DMS79 (cell line): ENCODE measurements around the gene METTL6.
"Not testable (repeated sequence)": the region's sequence is repeated elsewhere in the genome, so short reads cannot be mapped to it uniquely, and the experiment has no call there.

Experiments used
- DNase-seq: peaks from one replicate; lab custom pipeline; 2025; lab: John Stamatoyannopoulos, UW

Gene METTL6

DNA sequence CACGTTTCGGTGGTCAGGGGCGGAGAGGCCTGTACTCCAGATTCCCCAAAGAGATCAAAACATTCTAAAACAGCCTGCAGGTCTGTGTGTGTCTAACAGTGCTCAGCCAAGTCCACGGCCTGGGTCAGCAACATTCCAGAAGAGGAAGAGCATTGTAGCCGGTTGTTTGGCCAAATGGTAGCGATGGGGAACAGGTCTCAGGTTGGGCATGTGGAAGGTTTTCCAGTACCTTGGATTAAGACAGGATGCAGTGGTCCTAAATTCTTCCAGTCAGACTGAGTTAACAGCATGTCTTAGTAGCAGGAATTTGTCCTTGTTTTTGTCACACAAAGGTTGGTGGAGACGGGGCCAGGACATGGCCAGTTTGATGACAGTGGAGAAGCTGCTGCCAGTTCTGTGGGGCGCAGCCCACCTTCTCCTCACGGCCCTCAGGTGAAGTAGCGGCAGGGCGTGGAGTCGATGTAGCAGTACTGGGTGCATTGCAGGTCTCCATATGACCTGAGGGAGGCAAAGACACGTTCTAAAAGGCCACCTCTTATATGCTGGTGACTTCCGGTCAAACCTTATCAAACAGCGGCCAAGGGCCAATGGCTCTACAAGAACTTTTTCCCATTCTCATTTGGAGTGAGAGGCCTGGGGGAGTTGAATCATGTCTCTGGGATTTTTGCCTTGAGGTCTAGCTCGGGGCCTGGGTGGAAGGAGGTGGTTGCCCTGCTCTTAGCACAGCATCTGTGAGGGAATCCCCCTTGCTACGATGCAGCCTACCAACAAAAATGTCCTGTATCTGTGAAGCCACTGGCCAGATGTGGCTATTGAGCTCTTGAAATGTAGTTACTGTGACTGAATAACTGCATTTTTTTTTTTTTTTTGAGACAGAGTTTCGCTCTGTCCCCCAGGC, 24.1 kb upstream of the METTL6 start:
- no peak for DNase-seq

DNA sequence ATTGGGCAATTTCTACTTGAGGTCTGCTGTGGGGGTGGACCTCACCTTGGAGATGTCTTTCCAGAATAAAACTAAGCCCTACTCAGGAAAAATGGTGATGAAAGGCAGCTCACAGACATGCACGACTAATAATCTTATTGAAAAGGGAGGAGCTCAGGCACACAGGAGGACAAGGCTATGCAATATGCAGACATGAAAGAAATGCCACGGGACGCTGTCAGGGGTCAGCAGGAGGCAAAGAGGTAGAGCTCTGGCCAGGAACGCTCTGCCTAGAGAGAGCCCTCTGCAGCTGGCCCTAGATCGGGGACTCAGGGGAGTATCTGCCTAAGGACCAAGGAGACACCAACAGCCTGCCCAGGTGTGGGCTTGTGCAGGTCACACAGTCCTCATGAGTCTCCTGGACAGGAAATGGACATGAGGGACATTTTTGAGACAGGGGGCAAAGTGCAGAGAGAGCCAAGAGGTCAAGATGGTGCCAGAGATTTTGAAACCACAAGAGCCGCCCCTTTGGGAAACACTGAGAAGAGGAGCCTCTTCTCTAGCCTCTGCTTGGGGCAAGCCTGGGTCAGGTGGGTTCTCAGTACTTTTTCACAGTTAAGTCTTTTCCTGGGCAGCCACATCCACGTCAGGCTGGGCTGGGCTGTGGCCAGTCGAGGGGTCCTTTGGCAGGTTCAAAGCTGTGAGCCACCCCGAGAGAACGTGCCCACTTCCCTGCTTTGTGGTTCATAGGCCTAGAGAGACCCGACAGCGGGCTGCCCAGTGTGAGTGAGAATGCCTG, 23.3 kb upstream of the METTL6 start:
- no peak for DNase-seq

DNA sequence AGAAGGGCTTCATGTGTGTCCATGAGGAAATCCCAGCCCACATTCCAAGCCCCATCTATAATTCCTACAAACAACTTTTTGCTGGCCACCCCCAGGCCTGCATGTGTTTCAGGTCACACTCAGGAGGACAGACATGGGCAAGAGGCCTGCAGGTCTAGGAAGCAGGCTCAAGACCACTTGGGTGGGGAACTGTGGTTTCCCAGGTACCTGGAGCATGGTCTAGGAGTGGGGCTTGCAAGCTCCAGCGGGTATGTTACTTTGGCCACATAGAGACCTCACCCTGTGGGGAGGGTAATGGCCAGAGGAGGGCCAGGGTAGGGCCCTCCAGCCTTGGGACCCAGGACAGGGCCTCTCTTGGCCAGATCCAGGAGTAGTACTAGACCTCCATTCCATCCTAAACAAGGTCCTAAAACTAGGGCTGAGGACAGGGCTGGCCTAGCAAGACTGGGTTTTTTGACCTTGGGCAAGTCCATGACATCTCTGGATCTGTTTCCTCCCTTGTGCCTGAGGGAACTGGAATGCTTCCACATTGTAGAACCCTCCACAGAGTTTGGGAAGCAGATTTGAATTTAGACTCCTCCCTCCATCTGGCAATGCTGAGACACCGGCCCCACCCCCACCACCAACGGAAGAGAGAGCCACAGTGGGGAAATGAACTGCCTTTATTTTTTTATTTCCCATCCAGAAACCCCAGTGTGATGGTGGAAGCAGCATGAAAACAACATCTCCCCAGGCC, 22.3 kb upstream of the METTL6 start:
- no peak for DNase-seq

DNA sequence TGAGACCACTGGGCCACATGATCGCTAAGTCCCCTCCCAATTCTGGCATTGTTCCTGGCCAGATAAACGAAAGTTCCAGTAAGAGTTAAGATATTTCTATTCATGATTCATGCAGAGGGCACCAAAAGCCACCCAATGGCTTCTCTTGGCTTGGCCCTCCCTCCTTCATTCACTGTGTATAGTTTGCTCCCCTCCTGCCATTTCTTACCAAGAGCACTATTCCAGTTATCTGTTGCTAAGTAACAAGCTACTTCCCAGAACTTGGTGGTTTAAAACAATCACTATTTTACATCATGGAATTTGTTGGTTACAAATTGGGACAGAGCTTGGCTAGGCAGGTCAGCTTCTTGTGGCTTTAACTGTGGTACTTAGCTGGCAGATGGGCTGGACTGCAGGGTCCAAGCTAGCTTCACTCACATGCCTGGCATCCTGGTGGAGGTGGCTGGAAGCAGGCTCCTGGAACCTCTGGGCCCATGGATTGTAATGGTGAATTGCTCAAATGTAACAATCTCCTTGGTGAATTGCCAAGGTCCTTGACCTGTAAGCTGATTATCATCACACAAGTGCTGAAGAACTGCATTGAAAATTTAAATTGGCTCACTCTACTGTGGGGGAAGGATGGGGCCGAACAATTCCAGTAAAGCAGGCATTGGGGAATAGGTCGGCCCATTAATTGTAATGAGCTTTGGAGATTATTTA, 16.6 kb upstream of the METTL6 start:
- DNase-seq = no peak

- no peak for DNase-seq
These were observed 13.5 kb upstream of the METTL6 start for GRCh38 chr3:15440891-15441290.

- DNase-seq = no peak
These were observed 12.1 kb upstream of the METTL6 start for GRCh38 chr3:15439476-15439875.

- no peak for DNase-seq
These were observed 11.6 kb upstream of the METTL6 start for GRCh38 chr3:15438983-15439382.

DNA sequence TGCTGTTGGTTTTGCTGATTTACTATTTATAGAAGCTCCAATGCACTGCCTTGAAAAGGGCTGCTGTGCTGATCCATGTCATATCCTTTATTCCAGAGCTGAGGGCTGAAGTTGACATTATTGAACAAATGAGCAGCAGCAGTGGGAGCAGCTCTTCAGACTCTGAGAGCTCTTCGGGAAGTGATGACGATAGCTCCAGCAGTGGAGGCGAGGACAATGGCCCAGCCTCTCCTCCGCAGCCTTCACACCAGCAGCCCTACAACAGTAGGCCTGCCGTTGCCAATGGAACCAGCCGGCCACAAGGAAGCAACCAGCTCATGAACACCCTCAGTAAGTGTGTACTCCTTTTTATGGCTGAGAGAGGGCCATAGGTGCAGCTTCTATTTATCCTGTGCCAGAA, 8.9 kb upstream of the METTL6 start:
- DNase-seq = no peak

DNA sequence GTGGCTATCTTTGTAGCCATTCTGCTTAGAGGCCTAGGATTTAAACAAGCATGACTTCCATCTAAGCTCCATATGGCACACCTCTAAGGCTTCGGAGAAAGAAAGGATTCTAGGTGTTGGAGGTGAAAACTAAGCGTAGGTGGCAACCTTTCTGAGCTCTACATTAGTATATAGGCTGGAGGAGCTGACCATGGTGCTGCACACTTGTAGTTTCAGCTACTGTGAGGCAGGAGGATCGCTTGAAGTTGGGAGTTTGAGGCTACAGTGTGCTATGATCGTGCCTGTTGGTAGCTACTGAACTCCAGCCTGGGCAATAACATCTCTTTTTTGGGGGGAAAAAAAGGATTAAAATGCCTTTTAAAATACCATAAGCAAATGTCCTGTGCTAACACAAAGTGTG, 7.4 kb upstream of the METTL6 start:
- no peak for DNase-seq

DNA sequence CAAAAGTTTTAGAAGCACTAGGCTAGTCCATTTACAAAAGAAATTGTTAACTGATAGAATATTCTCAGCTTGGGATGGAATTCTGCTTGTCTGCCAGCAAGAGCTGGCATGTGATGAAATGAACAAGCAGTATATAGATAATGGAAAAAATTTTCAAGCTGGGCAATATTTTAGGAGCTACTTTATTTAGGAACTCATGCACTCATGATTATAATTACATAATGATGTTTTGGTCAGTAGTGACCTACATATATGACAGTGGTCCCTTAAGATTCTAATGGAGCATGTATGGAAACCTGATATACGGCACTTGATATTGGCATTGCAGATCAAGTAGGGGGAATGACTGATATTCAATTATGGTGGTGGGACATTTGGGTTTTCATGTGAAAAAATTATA, 6.2 kb upstream of the METTL6 start:
- DNase-seq = no peak

DNA sequence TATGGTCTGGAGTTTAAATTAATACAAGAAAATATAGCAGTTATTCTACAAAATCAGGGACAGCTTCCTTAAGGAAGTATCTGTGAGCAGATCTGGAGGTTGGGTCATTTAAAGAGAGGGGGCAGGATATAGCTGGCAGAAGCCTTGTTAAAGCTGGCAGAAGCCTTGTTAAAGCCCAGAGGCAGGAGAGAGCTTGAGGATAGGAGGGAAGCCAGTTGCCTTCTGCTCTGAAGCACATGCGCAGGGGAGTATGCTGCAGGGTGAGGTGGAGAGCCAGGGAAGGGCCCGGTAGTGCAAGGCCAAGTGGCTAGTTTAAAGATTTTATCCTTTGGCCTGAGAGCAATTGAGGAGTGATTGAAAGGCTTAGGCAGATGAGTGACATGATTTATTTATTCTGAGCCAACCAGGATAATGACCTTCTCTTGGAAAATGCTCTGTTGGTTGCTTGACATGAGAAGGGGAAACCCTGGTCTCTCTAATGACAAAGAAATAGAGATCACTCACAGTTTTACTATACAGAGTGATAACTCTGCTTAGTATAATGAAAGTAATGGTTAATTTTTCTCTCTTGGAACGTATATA, 4.0 kb upstream of the METTL6 start:
- DNase-seq = no peak

GRCh38 chr3:15430624-15431023, 3.3 kb upstream of the METTL6 start:
- DNase-seq = no peak

DNA sequence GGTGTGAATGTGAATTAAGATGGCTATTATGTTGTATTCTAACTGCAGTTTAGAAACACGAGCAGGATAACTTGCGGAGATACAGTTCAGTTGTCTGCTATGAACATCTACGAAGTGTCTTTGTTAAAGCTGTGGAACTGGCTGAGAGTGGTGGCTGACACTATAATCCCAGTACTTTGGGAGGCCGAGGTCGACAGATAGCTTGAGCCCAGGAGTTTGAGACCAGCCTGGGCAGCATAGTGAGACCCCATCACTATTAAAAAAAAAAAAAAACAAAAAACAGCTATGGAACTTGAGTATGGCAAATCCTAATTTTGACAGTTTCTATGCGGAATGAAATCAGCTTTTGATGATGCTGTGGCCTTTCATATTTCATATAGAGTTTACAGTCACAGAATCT, 1.7 kb upstream of the METTL6 start:
- no peak for DNase-seq

GRCh38 chr3:15428539-15428938, 1.2 kb upstream of the METTL6 start:
- no peak for DNase-seq

DNA sequence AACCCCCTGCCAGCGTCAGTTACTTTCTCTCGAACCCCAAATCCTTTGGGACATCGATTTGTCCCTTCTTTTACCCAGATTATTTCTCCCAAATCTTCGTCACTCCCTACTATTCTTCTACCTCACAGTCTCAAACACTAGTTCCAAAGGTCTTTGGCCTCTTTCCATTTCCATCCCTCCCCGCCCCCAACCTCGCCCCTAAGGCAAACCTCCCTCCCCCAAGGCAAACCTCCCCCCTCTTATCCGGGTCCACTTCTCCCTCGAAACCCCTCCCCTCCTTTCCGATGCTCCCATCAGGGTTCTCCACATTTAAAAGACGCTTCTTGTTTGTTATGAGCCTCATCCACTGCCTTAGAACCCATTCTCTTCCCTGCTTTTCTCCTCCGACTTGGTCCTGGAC, 637 bp upstream of the METTL6 start:
- no peak for DNase-seq

GRCh38 chr3:15426579-15427118, 695 bp downstream of the METTL6 start:
- no peak for DNase-seq

- DNase-seq = no peak
These were observed 6.5 kb downstream of the METTL6 start for GRCh38 chr3:15420871-15421270.

- DNase-seq = not testable (repeated sequence)
These were observed 16.4 kb downstream of the METTL6 start for GRCh38 chr3:15410966-15411365.

DNA sequence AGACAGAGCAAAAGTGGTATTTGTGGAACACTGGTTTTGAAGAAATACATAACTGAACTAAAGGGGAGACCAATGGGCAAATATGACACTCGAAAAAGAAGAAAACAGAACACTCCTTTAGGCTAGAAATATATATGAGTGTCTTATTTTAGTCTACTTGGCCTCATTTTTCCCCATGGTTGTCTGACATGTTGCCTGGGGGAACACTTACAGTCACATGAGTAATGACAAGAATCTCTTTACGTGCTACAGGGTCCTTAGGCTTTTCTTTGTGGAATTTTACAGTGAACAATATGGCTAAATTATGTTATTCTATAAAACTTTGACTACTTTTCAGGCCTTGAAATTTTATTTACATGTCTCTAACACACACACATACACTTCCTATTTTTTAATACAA, 17.6 kb downstream of the METTL6 start:
- DNase-seq = no peak

GRCh38 chr3:15409239-15409638, 18.1 kb downstream of the METTL6 start:
- no peak for DNase-seq

DNA sequence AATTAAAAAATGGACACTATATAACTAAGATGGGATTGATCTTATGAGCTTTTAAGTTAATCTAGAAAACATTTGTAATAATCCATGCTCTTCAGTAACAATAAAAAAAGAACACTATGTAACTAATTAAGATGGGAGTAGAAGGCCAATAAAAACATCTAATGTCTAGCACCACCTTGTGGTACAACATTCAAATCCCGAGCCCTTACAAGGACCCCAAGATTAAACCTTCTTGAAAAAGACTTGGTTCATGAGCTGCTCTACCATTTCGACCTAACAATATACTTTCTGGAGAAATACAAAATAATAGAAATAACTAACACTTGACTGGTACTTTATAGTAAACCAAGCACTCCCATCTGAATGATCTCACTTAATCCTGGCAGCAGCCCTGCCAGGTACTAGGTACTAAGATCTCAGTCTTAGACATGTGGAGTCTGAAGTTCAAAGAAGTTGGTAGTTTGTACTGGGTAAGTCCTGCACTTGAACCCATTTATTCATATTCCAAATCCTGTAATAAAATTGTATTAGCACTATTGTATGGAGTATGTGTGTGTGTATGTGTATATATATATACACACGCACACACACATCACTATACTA, 21.8 kb downstream of the METTL6 start:
- peak; percentile 4 for DNase-seq
